Epithelial cell of esophagus (primary cell): ENCODE results near the gene MYL6B.
"Not testable (repeated sequence)": the region's sequence is repeated elsewhere in the genome, so short reads cannot be mapped to it uniquely, and the experiment has no call there.

Experiments used
- DNase-seq: peaks from one replicate; pipeline ENCODE4 v3.0.0; 2010; ENCODE audit warnings: low read depth
- H3K4me3 ChIP-seq: 2 replicates; pipeline ENCODE4 v1.5.1; 2011; ENCODE audit warnings: mild to moderate bottlenecking, low read length, control low read depth
- CTCF ChIP-seq: IDR thresholded peaks from 2 replicates; pipeline ENCODE4 v1.5.1; 2011; ENCODE audit warnings: low read depth, mild to moderate bottlenecking, low read length, control low read depth, inconsistent platforms; ENCODE audit not compliant: insufficient read depth; ENCODE audit errors: missing control alignments

MYL6B gene

DNA sequence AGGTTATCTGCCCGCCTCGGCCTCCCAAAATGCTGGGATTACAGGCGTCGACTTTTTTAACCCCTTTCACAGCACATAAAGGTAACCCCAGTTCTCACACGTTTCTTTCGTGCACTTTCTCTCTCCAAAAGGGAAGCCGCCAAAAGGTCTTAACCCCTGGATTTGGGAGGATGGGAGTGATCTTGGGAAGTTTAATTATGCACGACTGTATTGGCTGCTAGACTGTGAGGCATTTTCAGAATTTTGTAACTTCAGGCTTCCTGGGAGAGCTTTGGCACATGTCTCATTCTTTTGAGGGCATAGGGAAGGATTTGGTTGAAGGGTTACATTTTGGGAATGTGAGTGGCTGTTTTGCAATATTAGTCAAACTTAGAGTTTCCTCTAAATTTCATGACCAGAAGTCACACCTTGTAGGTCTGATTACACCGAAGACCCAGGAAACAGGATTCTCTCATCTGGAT is 38.3 kb downstream of the MYL6B start:
- peak overlapping the region; percentile 87 for H3K4me3 ChIP-seq
- TF ChIP-seq CTCF = no peak
- DNase-seq = no peak

DNA sequence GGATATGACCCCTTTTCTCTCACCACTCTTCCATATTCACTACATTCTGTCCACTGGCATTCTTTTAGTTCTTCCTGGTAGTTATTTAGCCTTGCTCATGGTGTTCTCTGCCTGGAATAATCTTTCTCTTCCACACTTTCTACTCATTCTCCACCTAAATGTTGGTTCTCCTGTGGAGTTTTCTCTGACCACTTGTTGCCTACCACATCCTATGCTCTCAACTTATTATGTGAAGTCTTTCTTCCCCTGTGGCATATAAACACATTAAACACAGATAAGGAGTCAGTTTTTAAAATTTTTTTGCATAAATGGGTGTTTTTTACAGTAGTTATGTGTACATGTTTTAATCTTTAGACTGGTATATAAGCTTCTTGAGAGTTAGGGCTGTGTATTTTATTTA is 40.2 kb downstream of the MYL6B start:
- DNase-seq = no peak
- TF ChIP-seq CTCF = no peak
- H3K4me3 ChIP-seq = no peak overlapping the region

- DNase-seq = peak; percentile 87
- TF ChIP-seq CTCF = peak; percentile 83
- no peak overlapping the region for H3K4me3 ChIP-seq
These were observed 40.7 kb downstream of the MYL6B start for GRCh38 chr12:56193025-56193578.

DNA sequence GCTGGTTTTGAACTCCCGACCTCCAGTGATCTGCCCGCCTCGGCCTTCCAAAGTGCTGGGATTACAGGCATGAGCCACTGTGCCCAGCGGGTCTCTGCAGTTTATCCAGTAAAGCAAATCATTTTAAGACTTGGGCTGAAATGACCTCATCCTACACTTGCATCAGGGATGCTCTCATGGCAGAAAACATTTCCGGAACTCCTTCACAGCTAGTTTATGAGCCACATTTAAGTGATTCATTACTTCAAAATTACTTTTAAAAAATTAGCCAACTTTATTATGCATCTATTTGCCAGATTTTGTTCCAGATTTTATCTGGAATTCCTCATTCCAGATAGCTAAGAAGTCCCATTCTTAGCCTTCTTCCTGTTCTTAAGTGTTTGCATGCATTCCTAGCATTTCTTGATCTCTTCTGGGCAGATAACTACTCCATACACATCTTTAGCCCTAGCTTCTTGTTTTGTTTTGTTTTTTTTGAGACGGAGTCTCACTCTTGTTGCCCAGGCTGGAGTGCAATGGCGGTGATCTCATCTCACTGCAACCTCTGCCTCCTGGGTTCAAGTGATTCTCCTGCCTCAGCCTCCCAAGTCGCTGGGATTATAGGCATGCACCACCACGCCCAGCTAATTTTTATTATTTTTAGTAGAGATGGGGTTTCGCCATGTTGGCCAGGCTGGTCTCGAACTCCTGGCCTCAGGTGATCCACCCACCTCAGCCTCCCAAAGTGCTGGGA is 44.6 kb downstream of the MYL6B start:
- not testable (repeated sequence) for H3K4me3 ChIP-seq
- peak; percentile 46 for DNase-seq

DNA sequence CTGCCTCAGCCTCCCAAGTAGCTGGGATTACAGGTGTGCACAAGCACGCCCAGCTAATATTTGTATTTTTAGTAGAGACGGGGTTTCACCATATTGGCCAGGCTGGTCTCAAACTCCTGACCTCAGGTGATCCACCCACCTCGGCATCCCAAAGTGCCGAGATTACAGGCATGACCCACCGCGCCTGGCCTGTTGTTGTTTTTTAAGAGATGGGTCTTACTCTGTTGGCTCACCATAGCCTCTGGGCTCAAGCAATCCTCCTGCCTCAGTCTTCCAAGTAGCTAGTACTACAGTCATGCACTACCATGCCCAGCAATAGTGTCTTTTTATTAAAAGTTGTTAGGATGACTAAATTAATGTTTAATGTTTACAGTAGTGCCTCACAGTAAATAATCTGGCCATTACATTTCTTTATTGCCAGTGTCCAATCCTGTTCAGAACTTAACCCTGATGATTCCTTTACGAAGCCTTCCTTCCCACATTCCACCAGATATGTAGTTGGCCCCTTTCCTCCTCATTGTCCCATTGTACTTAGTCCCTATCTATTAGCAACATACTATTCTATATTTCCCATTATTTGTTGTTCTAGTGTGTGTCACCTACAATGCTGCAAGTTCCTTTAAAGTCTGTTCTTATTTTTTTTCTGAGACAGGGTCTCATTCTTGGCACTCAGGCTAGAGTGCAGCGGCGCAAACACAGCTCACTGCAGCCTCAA is 45.7 kb downstream of the MYL6B start:
- DNase-seq = no peak
- H3K4me3 ChIP-seq = no peak overlapping the region
- no peak for TF ChIP-seq CTCF

DNA sequence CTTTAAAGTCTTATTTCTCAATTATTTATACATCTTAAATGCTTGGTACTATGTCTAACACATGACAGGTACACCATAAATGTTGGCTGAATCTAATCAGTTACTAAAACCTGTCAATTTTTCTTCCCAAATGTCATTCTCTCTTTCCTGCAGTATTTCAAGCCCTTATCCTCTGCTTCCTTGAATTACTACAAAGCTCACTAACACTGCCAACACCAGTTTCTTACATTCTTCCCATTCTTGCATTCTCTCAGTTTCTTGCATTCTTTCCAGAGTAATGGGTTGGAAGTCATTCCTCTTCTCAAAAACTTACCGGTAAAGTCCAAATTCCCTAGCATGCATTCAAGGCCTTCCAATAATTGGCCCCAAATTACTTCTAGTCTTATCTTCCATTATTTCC is 46.4 kb downstream of the MYL6B start:
- H3K4me3 ChIP-seq = no peak overlapping the region
- no peak for TF ChIP-seq CTCF
- DNase-seq = no peak

- TF ChIP-seq CTCF = no peak
- DNase-seq = no peak
- no peak overlapping the region for H3K4me3 ChIP-seq
These were observed 50.0 kb downstream of the MYL6B start for GRCh38 chr12:56202366-56202765.
